IMR-90 (cell line): Measurements from ENCODE around the gene SYDE2. TPM values are rescaled to one million over a fixed set of nuclear protein-coding genes. Genes with fewer than 3 reads are reported as not detected.

ENCODE experiments used
- ATAC-seq: fragments of 200-7000 bp; cut with Tn5 transposase; 2 replicates; pipeline ENCODE4 v1.9.1; 2020; ENCODE audit warnings: low read depth, mild to moderate bottlenecking, moderate library complexity
- BruUV-seq: library from RNA; stranded (reverse); fragments of 400-500 nt; replicated peaks from 2 replicates; lab custom pipeline; 2021; lab: Mats Ljungman, UMichigan
- CTCF ChIA-PET: fragments of 300-600 bp; formaldehyde crosslinking; extraction: SDS; loops from one replicate; lab custom pipeline; 2021; ENCODE audit warnings: antibody characterized with exemption; lab: Yijun Ruan, JAX
- POLR2A ChIA-PET: fragments of 300-600 bp; sonication (Branson Sonifier 250); formaldehyde crosslinking; loops from one replicate; lab custom pipeline; 2022; ENCODE audit warnings: antibody characterized with exemption; ENCODE audit not compliant: unreplicated experiment; lab: Charles Lee
- DNase-seq: peaks from one replicate; pipeline ENCODE4 v3.0.0; 2013
- H2AFZ ChIP-seq: replicated peaks from 2 replicates; pipeline ENCODE3; 2013; ENCODE audit warnings: low read length, mild to moderate bottlenecking; ENCODE audit not compliant: poor library complexity
- H2AK5ac ChIP-seq: 2 replicates; pipeline ENCODE4 v1.6.1; 2013; ENCODE audit warnings: low read depth, low read length, inconsistent platforms
- H2AK9ac ChIP-seq: replicated peaks from 2 replicates; pipeline ENCODE3; 2013; ENCODE audit warnings: mild to moderate bottlenecking, low read depth, low read length, moderate library complexity; ENCODE audit not compliant: poor library complexity
- H2BK120ac ChIP-seq: 2 replicates; pipeline ENCODE4 v1.6.1; 2013; ENCODE audit warnings: low read depth, low read length, inconsistent platforms
- H2BK15ac ChIP-seq: 3 replicates; pipeline ENCODE4 v1.6.1; 2013; ENCODE audit warnings: low read depth, low read length, inconsistent platforms
- H2BK20ac ChIP-seq: 2 replicates; pipeline ENCODE4 v1.6.1; 2013; ENCODE audit warnings: low read depth, mild to moderate bottlenecking, inconsistent platforms, low read length, moderate library complexity
- H2BK5ac ChIP-seq: 2 replicates; pipeline ENCODE4 v1.6.1; 2013; ENCODE audit warnings: mild to moderate bottlenecking, low read depth, low read length, inconsistent platforms; ENCODE audit not compliant: poor library complexity, severe bottlenecking
- H3K14ac ChIP-seq: replicated peaks from 2 replicates; pipeline ENCODE4 v1.6.1; 2013; ENCODE audit warnings: low read depth, low read length, inconsistent platforms
- H3K18ac ChIP-seq: 2 replicates; pipeline ENCODE4 v1.6.1; 2013; ENCODE audit warnings: low read depth, low read length, control low read depth
- H3K23ac ChIP-seq: 2 replicates; pipeline ENCODE4 v1.6.1; 2013; ENCODE audit warnings: low read depth, low read length, inconsistent platforms
- H3K27ac ChIP-seq: 2 replicates; pipeline ENCODE4 v1.5.1; 2013; ENCODE audit warnings: mild to moderate bottlenecking, control low read depth, low read length; ENCODE audit not compliant: insufficient read depth
- H3K27me3 ChIP-seq: 2 replicates; pipeline ENCODE4 v1.6.1; 2013; ENCODE audit warnings: low read length; ENCODE audit not compliant: control insufficient read depth, insufficient read depth
- H3K36me3 ChIP-seq: 2 replicates; pipeline ENCODE4 v1.6.1; 2013; ENCODE audit warnings: low read length, mixed read lengths; ENCODE audit not compliant: control insufficient read depth, insufficient read depth
- H3K4ac ChIP-seq: 2 replicates; pipeline ENCODE4 v1.6.1; 2013; ENCODE audit warnings: low read depth, low read length, inconsistent platforms
- H3K4me1 ChIP-seq: 2 replicates; pipeline ENCODE4 v1.6.1; 2013; ENCODE audit warnings: low read length, mixed read lengths; ENCODE audit not compliant: control insufficient read depth, insufficient read depth
- H3K4me2 ChIP-seq: 2 replicates; pipeline ENCODE4 v1.6.1; 2013; ENCODE audit warnings: low read depth, mild to moderate bottlenecking, control low read depth, low read length, moderate library complexity
- H3K4me3 ChIP-seq: 2 replicates; pipeline ENCODE4 v1.5.1; 2013; ENCODE audit warnings: low read depth, mild to moderate bottlenecking, control low read depth, low read length, moderate library complexity; ENCODE audit not compliant: insufficient read depth
- H3K56ac ChIP-seq: 2 replicates; pipeline ENCODE4 v1.6.1; 2013; ENCODE audit warnings: low read length, inconsistent platforms; ENCODE audit not compliant: insufficient read depth; ENCODE audit errors: extremely low read depth
- H3K79me1 ChIP-seq, 2 experiments: 2 replicates each; pipeline ENCODE4 v1.6.1; 2013; ENCODE audit warnings: low read length in 2 of 2, inconsistent platforms in 1 of 2, low read depth in 1 of 2
- H3K9ac ChIP-seq: 2 replicates; pipeline ENCODE4 v1.6.1; 2013; ENCODE audit warnings: low read depth, low read length, control low read depth
- H3K9me1 ChIP-seq: 2 replicates; pipeline ENCODE4 v1.6.1; 2013; ENCODE audit warnings: low read length, inconsistent platforms; ENCODE audit not compliant: insufficient read depth
- H3K9me3 ChIP-seq: 2 replicates; pipeline ENCODE4 v1.6.1; 2013; ENCODE audit warnings: low read length; ENCODE audit not compliant: control insufficient read depth, insufficient read depth
- H4K20me1 ChIP-seq: 2 replicates; pipeline ENCODE4 v1.6.1; 2013; ENCODE audit warnings: low read length, inconsistent platforms; ENCODE audit not compliant: insufficient read depth
- H4K5ac ChIP-seq: 2 replicates; pipeline ENCODE4 v1.6.1; 2013; ENCODE audit warnings: mild to moderate bottlenecking, low read depth, low read length, control low read depth
- H4K8ac ChIP-seq, 2 experiments: 2 replicates each; pipeline ENCODE4 v1.6.1; 2013; ENCODE audit warnings: low read depth in 2 of 2, low read length in 2 of 2, control low read depth in 1 of 2, inconsistent platforms in 1 of 2
- H4K91ac ChIP-seq: 2 replicates; pipeline ENCODE4 v1.6.1; 2013; ENCODE audit warnings: low read depth, low read length, inconsistent platforms; ENCODE audit not compliant: insufficient read depth
- CEBPB ChIP-seq: IDR thresholded peaks from 2 replicates; pipeline ENCODE4 v1.6.1; 2012; ENCODE audit warnings: low read depth, low read length, improper control_type of control experiment
- ELK1 ChIP-seq: fragments of 150-350 bp; IDR thresholded peaks from 2 replicates; pipeline ENCODE4 v1.6.1; 2016; ENCODE audit warnings: low read depth, mild to moderate bottlenecking, low read length, moderate library complexity, borderline replicate concordance
- MAFK ChIP-seq: IDR thresholded peaks from 2 replicates; pipeline ENCODE4 v1.6.1; 2012; ENCODE audit warnings: low read depth, low read length, improper control_type of control experiment
- POLR2A ChIP-seq: IDR thresholded peaks from 2 replicates; pipeline ENCODE4 v1.6.1; 2012; ENCODE audit warnings: mild to moderate bottlenecking, low read depth, low read length
- SMC3 ChIP-seq: fragments of 150-350 bp; IDR thresholded peaks from 2 replicates; pipeline ENCODE4 v1.6.1; 2016; ENCODE audit warnings: low read depth, mild to moderate bottlenecking, antibody characterized with exemption, low read length, moderate library complexity
- USF2 ChIP-seq: fragments of 150-350 bp; IDR thresholded peaks from 2 replicates; pipeline ENCODE4 v1.6.1; 2017; ENCODE audit warnings: mild to moderate bottlenecking, antibody characterized with exemption, low read length, low read depth
- WGBS, 2 experiments: methylation state at CpG; one replicate each; pipeline versions ENCODE4 v1.1.5 to v1.1.7; 2013; ENCODE audit warnings: missing lambda C conversion rate in 2 of 2; ENCODE audit not compliant: insufficient read length in 1 of 2; ENCODE audit errors: extremely low coverage in 2 of 2; 5-methylcytosine and 5-hydroxymethylcytosine counted together
- dilution Hi-C: fragments of 300-500 bp; cut with HindIII; formaldehyde crosslinking; loops from one replicate; pipeline ENCODE4 v1.14.3; 2018; ENCODE audit warnings: low sequenced_read_pairs; ENCODE audit not compliant: unreplicated experiment
- in situ Hi-C: fragments of 300-500 bp; cut with MboI; formaldehyde crosslinking; loops from 3 replicates; pipeline ENCODE4 v1.14.3; 2019; ENCODE audit warnings: low sequenced_read_pairs, inconsistent platforms, mixed read lengths
- intact Hi-C: fragments of 100-400 bp; cut with micrococcal nuclease; formaldehyde crosslinking; loops from 2 replicates; pipeline ENCODE4 v1.10.0; 2022
- polyA plus RNA-seq, 3 experiments: library from polyadenylated mRNA; depleted of rRNA; stranded (reverse); fragments of >200 nt; gene quantifications; 2 replicates each; pipeline ENCODE4 v1.2.3, GENCODE V29; 2012; ENCODE audit warnings: low replicate concordance in 1 of 3
- total RNA-seq: library from RNA; depleted of rRNA; stranded (reverse); fragments of >200 nt; gene quantifications from 2 replicates; pipeline ENCODE4 v1.2.3, GENCODE V29; 2012
- TF ChIP-seq, protein P1 (sequence below): conservative IDR thresholded peaks from 2 replicates; pipeline ENCODE4 v1.5.1; 2012; ENCODE audit warnings: mild to moderate bottlenecking, low read depth, low read length, improper control_type of control experiment

SYDE2 gene
- total and polyA plus RNA-seq, 2 of the 4 experiments (the other 2 are of a cell fraction), result 1.8 to 10.0 TPM

- no peak overlapping the region for H2AFZ ChIP-seq
- H3K9ac ChIP-seq, result no peak overlapping the region
- H3K4me3 ChIP-seq, result no peak overlapping the region
- POLR2A ChIA-PET, result no interaction called here
- H4K8ac ChIP-seq, result no peak overlapping the region
- no peak overlapping the region for H2AK5ac ChIP-seq
- CTCF ChIA-PET, result no interaction called here
- H2BK20ac ChIP-seq, result no peak overlapping the region
- no peaks in the 10 kb centered on the region for H3K79me1 ChIP-seq
- H2BK5ac ChIP-seq, result no peak overlapping the region
- H4K20me1 ChIP-seq, result no peaks in the 10 kb centered on the region
- no peak overlapping the region for H3K4me2 ChIP-seq
- dilution Hi-C loops (no loop called here), intact Hi-C loops (no loop called here), in situ Hi-C loops (loop anchor here (5.0 kb wide), 1 partner anchor 121 kb away; no protein-coding TSS in a partner anchor)
- H4K5ac ChIP-seq, result no peak overlapping the region
- no peaks in the 10 kb centered on the region for H3K27me3 ChIP-seq
- H3K56ac ChIP-seq, result no peak overlapping the region
- no peak overlapping the region for H3K14ac ChIP-seq
- peak; percentile 55 for DNase-seq
- ATAC-seq, result no peak
- H3K4me1 ChIP-seq, result peaks cover 5% of the 10 kb centered on the region
- no peak overlapping the region for H3K23ac ChIP-seq
- BruUV-seq, result no TSS peak
- no peak overlapping the region for H3K18ac ChIP-seq
- H3K9me3 ChIP-seq, result no peaks in the 10 kb centered on the region
- TF ChIP-seq SMC3 (no peak), CEBPB (no peak), MAFK (no peak), ELK1 (no peak), USF2 (no peak), POLR2A (no peak)
- TF ChIP-seq, protein P1, sequence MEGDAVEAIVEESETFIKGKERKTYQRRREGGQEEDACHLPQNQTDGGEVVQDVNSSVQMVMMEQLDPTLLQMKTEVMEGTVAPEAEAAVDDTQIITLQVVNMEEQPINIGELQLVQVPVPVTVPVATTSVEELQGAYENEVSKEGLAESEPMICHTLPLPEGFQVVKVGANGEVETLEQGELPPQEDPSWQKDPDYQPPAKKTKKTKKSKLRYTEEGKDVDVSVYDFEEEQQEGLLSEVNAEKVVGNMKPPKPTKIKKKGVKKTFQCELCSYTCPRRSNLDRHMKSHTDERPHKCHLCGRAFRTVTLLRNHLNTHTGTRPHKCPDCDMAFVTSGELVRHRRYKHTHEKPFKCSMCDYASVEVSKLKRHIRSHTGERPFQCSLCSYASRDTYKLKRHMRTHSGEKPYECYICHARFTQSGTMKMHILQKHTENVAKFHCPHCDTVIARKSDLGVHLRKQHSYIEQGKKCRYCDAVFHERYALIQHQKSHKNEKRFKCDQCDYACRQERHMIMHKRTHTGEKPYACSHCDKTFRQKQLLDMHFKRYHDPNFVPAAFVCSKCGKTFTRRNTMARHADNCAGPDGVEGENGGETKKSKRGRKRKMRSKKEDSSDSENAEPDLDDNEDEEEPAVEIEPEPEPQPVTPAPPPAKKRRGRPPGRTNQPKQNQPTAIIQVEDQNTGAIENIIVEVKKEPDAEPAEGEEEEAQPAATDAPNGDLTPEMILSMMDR, result no peak
- H4K91ac ChIP-seq, result no peak overlapping the region
- no peak overlapping the region for H3K27ac ChIP-seq
- no peak overlapping the region for H2BK120ac ChIP-seq
- H3K9me1 ChIP-seq, result no peaks in the 10 kb centered on the region
- H3K4ac ChIP-seq, result no peak overlapping the region
- H3K36me3 ChIP-seq, result no peaks in the 10 kb centered on the region
- H2BK15ac ChIP-seq, result no peak overlapping the region
- H2AK9ac ChIP-seq, result no peak overlapping the region
- WGBS, 2 experiments, result no CpG with 5 or more reads among the region's 4 CpGs
Measured at GRCh38 chr1:85121744-85122143, 79.1 kb downstream of the SYDE2 start.
